GM12891 (cell line): Measurements from ENCODE around the gene IPO9.

Source experiments
- PAX5 ChIP-seq: IDR thresholded peaks from 2 replicates; pipeline ENCODE4 v1.6.1; 2011; ENCODE audit warnings: low read length, moderate library complexity, mild to moderate bottlenecking; ENCODE audit not compliant: insufficient read depth, severe bottlenecking
- POLR2A ChIP-seq: IDR thresholded peaks from 2 replicates; pipeline ENCODE4 v1.6.1; 2011; ENCODE audit warnings: low read depth, low read length, control low read depth
- POLR2AphosphoS5 ChIP-seq: IDR thresholded peaks from 2 replicates; pipeline ENCODE4 v1.6.1; 2011; ENCODE audit warnings: low read depth, low read length, control low read depth
- POU2F2 ChIP-seq: IDR thresholded peaks from 2 replicates; pipeline ENCODE4 v1.6.1; 2011; ENCODE audit warnings: low read depth, mild to moderate bottlenecking, control low read depth, low read length, moderate library complexity
- SPI1 ChIP-seq: IDR thresholded peaks from 2 replicates; pipeline ENCODE4 v1.6.1; 2011; ENCODE audit warnings: low read depth, low read length, control low read depth
- TAF1 ChIP-seq: IDR thresholded peaks from 2 replicates; pipeline ENCODE4 v1.6.1; 2011; ENCODE audit warnings: low read depth, low read length, control low read depth

GRCh38 chr1:201895913-201896807 is 67.2 kb downstream of the IPO9 start:
- TF ChIP-seq POLR2AphosphoS5 = no peak
- TF ChIP-seq POLR2A = no peak
- no peak for TF ChIP-seq SPI1
- TF ChIP-seq PAX5 = no peak
- no peak for TF ChIP-seq TAF1
- TF ChIP-seq POU2F2 = no peak
